GM18519 (cell line): ENCODE measurements around the gene ARID2.

Experiments
- ATAC-seq: cut with Tn5 transposase; IDR thresholded peaks from one replicate; pipeline ENCODE4 v1.9.1; 2021; ENCODE audit warnings: mild to moderate bottlenecking, moderate library complexity; ENCODE audit not compliant: unreplicated experiment, low FRiP score

Gene ARID2

GRCh38 chr12:45729233-45730083, at the start of gene ARID2:
TSS of gene ARID2 (plus strand) at chr12:45729706. CDS start at chr12:45729837, 131 bp downstream.
- no peak for ATAC-seq

- no peak for ATAC-seq
These were observed 49.1 kb upstream of the ARID2 start for GRCh38 chr12:45680362-45680761.

- no peak for ATAC-seq
These were observed 48.0 kb upstream of the ARID2 start for GRCh38 chr12:45681465-45681864.

- ATAC-seq, result no peak
These were observed 43.8 kb upstream of the ARID2 start for GRCh38 chr12:45685680-45686079.

GRCh38 chr12:45687081-45688015, 42.2 kb upstream of the ARID2 start:
- no peak for ATAC-seq

- ATAC-seq, result no peak
These were observed 41.3 kb upstream of the ARID2 start for GRCh38 chr12:45688183-45688582.

- no peak for ATAC-seq
These were observed 34.5 kb upstream of the ARID2 start for GRCh38 chr12:45695035-45695434.

GRCh38 chr12:45695606-45696005, 33.9 kb upstream of the ARID2 start:
- ATAC-seq, result no peak

GRCh38 chr12:45696049-45696448, 33.5 kb upstream of the ARID2 start:
- ATAC-seq, result no peak

GRCh38 chr12:45697371-45697770, 32.1 kb upstream of the ARID2 start:
- ATAC-seq, result no peak

- no peak for ATAC-seq
These were observed 28.2 kb upstream of the ARID2 start for GRCh38 chr12:45701296-45701695.

GRCh38 chr12:45703942-45704341, 25.6 kb upstream of the ARID2 start:
- ATAC-seq, result no peak

GRCh38 chr12:45704968-45705367, 24.5 kb upstream of the ARID2 start:
- ATAC-seq, result no peak

- no peak for ATAC-seq
These were observed 24.1 kb upstream of the ARID2 start for GRCh38 chr12:45705404-45705803.

- ATAC-seq, result no peak
These were observed 22.2 kb upstream of the ARID2 start for GRCh38 chr12:45707241-45707857.

- no peak for ATAC-seq
These were observed 21.1 kb upstream of the ARID2 start for GRCh38 chr12:45708363-45708762.

- ATAC-seq, result no peak
These were observed 20.6 kb upstream of the ARID2 start for GRCh38 chr12:45708901-45709300.

GRCh38 chr12:45712319-45712718, 17.2 kb upstream of the ARID2 start:
- ATAC-seq, result no peak

GRCh38 chr12:45713078-45713477, 16.4 kb upstream of the ARID2 start:
- no peak for ATAC-seq

- no peak for ATAC-seq
These were observed 11.2 kb upstream of the ARID2 start for GRCh38 chr12:45718306-45718705.

GRCh38 chr12:45720069-45720468, 9.4 kb upstream of the ARID2 start:
- ATAC-seq, result no peak
